AG09309 (cell line): Measurements from ENCODE around the gene RYR2.
"Not testable (repeated sequence)": the region's sequence is repeated elsewhere in the genome, so short reads cannot be mapped to it uniquely, and the experiment has no call there.

Experiments used
- DNase-seq: peaks from one replicate; pipeline ENCODE4 v3.0.0-alpha.2; 2010; ENCODE audit warnings: low read depth
- H3K4me3 ChIP-seq: 2 replicates; pipeline ENCODE4 v1.5.1; 2011; ENCODE audit warnings: mild to moderate bottlenecking, low read depth, low read length, moderate library complexity; ENCODE audit not compliant: control insufficient read depth
- CTCF ChIP-seq: IDR thresholded peaks from 2 replicates; pipeline ENCODE4 v1.5.1; 2011; ENCODE audit warnings: mild to moderate bottlenecking, low read depth, low read length, inconsistent platforms; ENCODE audit not compliant: insufficient read depth, control insufficient read depth; ENCODE audit errors: missing control alignments

Gene RYR2

GRCh38 chr1:237258871-237259270 is 216.9 kb downstream of the RYR2 start:
- no peak for DNase-seq
- TF ChIP-seq CTCF: no peak

GRCh38 chr1:237261198-237261597 is 219.2 kb downstream of the RYR2 start:
- no peak for TF ChIP-seq CTCF
- H3K4me3 ChIP-seq: no peak overlapping the region
- DNase-seq: no peak

More at GRCh38 chr1:237258871-237259270, 216.9 kb downstream of the RYR2 start:
- no peak overlapping the region for H3K4me3 ChIP-seq

- no peak for DNase-seq
- no peak overlapping the region for H3K4me3 ChIP-seq
- TF ChIP-seq CTCF: no peak
Measured at GRCh38 chr1:237267743-237268142, 225.8 kb downstream of the RYR2 start.

GRCh38 chr1:237269938-237270337 is 228.0 kb downstream of the RYR2 start:
- no peak for TF ChIP-seq CTCF
- DNase-seq: no peak
- no peak overlapping the region for H3K4me3 ChIP-seq

- TF ChIP-seq CTCF: no peak
- H3K4me3 ChIP-seq: no peak overlapping the region
- no peak for DNase-seq
Measured at GRCh38 chr1:237270353-237270752, 228.4 kb downstream of the RYR2 start.

GRCh38 chr1:237277994-237278393 is 236.0 kb downstream of the RYR2 start:
- DNase-seq, H3K4me3 ChIP-seq: not testable (repeated sequence)

- H3K4me3 ChIP-seq: no peak overlapping the region
Measured at GRCh38 chr1:237279629-237280028, 237.6 kb downstream of the RYR2 start.

More at GRCh38 chr1:237279629-237280028, 237.6 kb downstream of the RYR2 start:
- DNase-seq: no peak
- TF ChIP-seq CTCF: no peak
